NOMO-1 treated with dmso at 0.1 percent for 144 hours (cell line): ENCODE data around the gene UBAP1L.
"Not testable (repeated sequence)": the region's sequence is repeated elsewhere in the genome, so short reads cannot be mapped to it uniquely, and the experiment has no call there.

Experiments
- DNase-seq: peaks from one replicate; lab custom pipeline; 2025; ENCODE audit not compliant: unreplicated experiment; lab: John Stamatoyannopoulos, UW

Gene UBAP1L

GRCh38 chr15:65044724-65045481 lies 70.1 kb downstream of the UBAP1L start, which contains the start of gene SLC51B:
Gene SLC51B (plus strand): TSS chr15:65045387. CDS start chr15:65050005, 4,618 bp downstream.
- no peak for DNase-seq

- DNase-seq: not testable (repeated sequence)
These were observed 70.8 kb downstream of the UBAP1L start for GRCh38 chr15:65044218-65044617.

- DNase-seq: no peak
These were observed 72.1 kb downstream of the UBAP1L start for GRCh38 chr15:65042776-65043327.
